GM19193 (cell line): Measurements from ENCODE around the gene RASIP1.

Source experiments
- POLR2A ChIP-seq: IDR thresholded peaks from 4 replicates; pipeline ENCODE4 v1.6.1; 2011; ENCODE audit not compliant: insufficient read depth, insufficient read length; ENCODE audit errors: extremely low read depth

The RASIP1 gene

GRCh38 chr19:48698046-48698445 lies 42.4 kb downstream of the RASIP1 start:
- no peak for TF ChIP-seq POLR2A

- no peak for TF ChIP-seq POLR2A
Measured at GRCh38 chr19:48696353-48697010, 43.9 kb downstream of the RASIP1 start.

- no peak for TF ChIP-seq POLR2A
Measured at GRCh38 chr19:48695743-48696352, 44.6 kb downstream of the RASIP1 start, which contains the start of gene FUT2. TSS of gene FUT2 (plus strand) at chr19:48695971. CDS start at chr19:48702957, 6,986 bp downstream.

GRCh38 chr19:48689449-48689848 lies 51.0 kb downstream of the RASIP1 start:
- no peak for TF ChIP-seq POLR2A

GRCh38 chr19:48687776-48688175 lies 52.6 kb downstream of the RASIP1 start:
- TF ChIP-seq POLR2A = no peak

- no peak for TF ChIP-seq POLR2A
Measured at GRCh38 chr19:48686088-48686487, 54.3 kb downstream of the RASIP1 start.

- no peak for TF ChIP-seq POLR2A
Measured at GRCh38 chr19:48685583-48685982, 54.8 kb downstream of the RASIP1 start.

- no peak for TF ChIP-seq POLR2A
Measured at GRCh38 chr19:48683349-48683748, 57.1 kb downstream of the RASIP1 start.

GRCh38 chr19:48681127-48681470 lies 59.3 kb downstream of the RASIP1 start:
- no peak for TF ChIP-seq POLR2A

GRCh38 chr19:48680436-48681126 lies 59.8 kb downstream of the RASIP1 start:
- TF ChIP-seq POLR2A = no peak

- no peak for TF ChIP-seq POLR2A
Measured at GRCh38 chr19:48678201-48678600, 62.2 kb downstream of the RASIP1 start.

GRCh38 chr19:48676887-48677286 lies 63.5 kb downstream of the RASIP1 start:
- no peak for TF ChIP-seq POLR2A

- TF ChIP-seq POLR2A = no peak
Measured at GRCh38 chr19:48676487-48676886, 63.9 kb downstream of the RASIP1 start.

- TF ChIP-seq POLR2A = no peak
Measured at GRCh38 chr19:48674921-48675824, 65.2 kb downstream of the RASIP1 start.
